Testis (tissue), 5 donors: ENCODE measurements around the gene HOXA7. TPM values are rescaled to one million over a fixed set of nuclear protein-coding genes. Genes with fewer than 3 reads are reported as not detected.

Experiments used
- DNase-seq: peaks from one replicate; pipeline ENCODE4 v3.0.0-alpha.2; 2019
- H3K27ac ChIP-seq, 2 donors: fragments of 200-600 bp; sonication (generic); one replicate each; pipeline ENCODE4 v1.5.1; 2019
- H3K27me3 ChIP-seq: fragments of 200-600 bp; sonication (generic); one replicate; pipeline ENCODE4 v1.5.1; 2019
- H3K36me3 ChIP-seq: fragments of 200-600 bp; sonication (generic); one replicate; pipeline ENCODE4 v1.5.1; 2017; ENCODE audit warnings: low read depth; ENCODE audit errors: missing control alignments
- H3K4me1 ChIP-seq: fragments of 200-600 bp; sonication (generic); one replicate; pipeline ENCODE4 v1.5.1; 2019
- H3K4me3 ChIP-seq, 2 donors: fragments of 200-600 bp; sonication (generic); one replicate each; pipeline ENCODE4 v1.5.1; 2017 to 2019
- H3K9me3 ChIP-seq: fragments of 200-600 bp; sonication (generic); one replicate; pipeline ENCODE4 v1.5.1; 2017
- POLR2A ChIP-seq: fragments of 450-650 bp; IDR thresholded peaks from one replicate; pipeline ENCODE4 v1.6.1; 2017; ENCODE audit warnings: antibody characterized with exemption, mild to moderate bottlenecking, moderate library complexity
- WGBS, 2 donors: methylation state at CpG; one replicate each; pipeline ENCODE4 v1.1.5; 2018; 5-methylcytosine and 5-hydroxymethylcytosine counted together
- intact Hi-C: fragments of 100-400 bp; cut with DNase I; formaldehyde crosslinking; loops from one replicate; pipeline ENCODE4 v1.15.1; 2023; ENCODE audit warnings: low total_unique reads
- long read RNA-seq, 2 donors: transcript quantifications; one replicate each; lab custom pipeline, GENCODE V29; 2026
- polyA plus RNA-seq: library from polyadenylated mRNA; stranded (reverse); fragments of 350-450 nt; fragmentation: Illumina TruSeq; extraction: RNeasy Lipid Tissue Mini Kit (QIAGEN cat#74804); gene quantifications from one replicate; pipeline ENCODE4 v1.2.3, GENCODE V29; 2014; ENCODE audit warnings: low read depth, low replicate concordance; ENCODE audit not compliant: insufficient read depth
- total RNA-seq, 2 donors: library from RNA; depleted of rRNA; stranded (reverse); fragments of >200 nt; gene quantifications; one replicate each; pipeline ENCODE4 v1.2.3, GENCODE V29; 2016
- TF ChIP-seq, protein P1 (sequence below), 3 experiments: fragments of 450-650 bp in 2 of 3; fragments of 200-600 bp in 1 of 3; sonication (generic) in 1 of 3; IDR thresholded peaks; one replicate each; pipeline ENCODE4 v1.5.1; 2016 to 2019; ENCODE audit warnings: antibody characterized with exemption in 3 of 3, mild to moderate bottlenecking in 2 of 3, moderate library complexity in 1 of 3

The HOXA7 gene
- 1 to 10 TPM; 3.1 to 7.8 TPM for total RNA-seq
- 13.1 TPM for polyA plus RNA-seq
- long read RNA-seq, donor 1, transcript HOXA7-201 (2 exons, 2,018 nt), result major isoform, 11 of 11 reads
- long read RNA-seq, donor 1, partial matches to known transcripts, result 0 of 11 reads
- long read RNA-seq, donor 1, other reads (novel, unspliced or antisense), result 0 of 11 reads
- long read RNA-seq, donor 2, result 0 reads

DNA sequence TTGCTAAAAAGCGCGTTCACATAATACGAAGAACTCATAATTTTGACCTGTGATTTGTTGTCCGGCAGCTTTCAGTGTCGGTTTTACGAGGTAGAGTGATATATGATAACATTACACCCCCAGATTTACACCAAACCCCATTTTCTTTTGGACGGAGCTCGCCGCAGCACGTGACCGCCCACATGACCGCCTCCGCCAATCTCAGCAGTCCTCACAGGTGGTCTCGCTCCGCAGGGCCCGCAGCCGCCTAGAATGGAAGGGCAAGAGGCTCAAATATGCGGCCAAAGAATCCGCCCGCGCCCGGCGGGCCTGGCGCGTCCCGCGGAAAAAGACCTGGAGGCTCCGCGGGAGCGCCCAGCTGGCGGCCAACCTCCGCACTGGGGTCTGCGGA lies at the start of gene HOXA7:
Gene HOXA7, minus strand, starts transcription at position 168 of the 391 bp plus-strand sequence. Its CDS starts 130 bp downstream, at position 38.
- no peak for TF ChIP-seq POLR2A
- TF ChIP-seq, protein P1, sequence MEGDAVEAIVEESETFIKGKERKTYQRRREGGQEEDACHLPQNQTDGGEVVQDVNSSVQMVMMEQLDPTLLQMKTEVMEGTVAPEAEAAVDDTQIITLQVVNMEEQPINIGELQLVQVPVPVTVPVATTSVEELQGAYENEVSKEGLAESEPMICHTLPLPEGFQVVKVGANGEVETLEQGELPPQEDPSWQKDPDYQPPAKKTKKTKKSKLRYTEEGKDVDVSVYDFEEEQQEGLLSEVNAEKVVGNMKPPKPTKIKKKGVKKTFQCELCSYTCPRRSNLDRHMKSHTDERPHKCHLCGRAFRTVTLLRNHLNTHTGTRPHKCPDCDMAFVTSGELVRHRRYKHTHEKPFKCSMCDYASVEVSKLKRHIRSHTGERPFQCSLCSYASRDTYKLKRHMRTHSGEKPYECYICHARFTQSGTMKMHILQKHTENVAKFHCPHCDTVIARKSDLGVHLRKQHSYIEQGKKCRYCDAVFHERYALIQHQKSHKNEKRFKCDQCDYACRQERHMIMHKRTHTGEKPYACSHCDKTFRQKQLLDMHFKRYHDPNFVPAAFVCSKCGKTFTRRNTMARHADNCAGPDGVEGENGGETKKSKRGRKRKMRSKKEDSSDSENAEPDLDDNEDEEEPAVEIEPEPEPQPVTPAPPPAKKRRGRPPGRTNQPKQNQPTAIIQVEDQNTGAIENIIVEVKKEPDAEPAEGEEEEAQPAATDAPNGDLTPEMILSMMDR (IDR thresholded peaks at IDR 0.05), result no peak
- no peaks in the 10 kb centered on the region for H3K36me3 ChIP-seq
- H3K27me3 ChIP-seq, result peaks cover 14% of the 10 kb centered on the region
- intact Hi-C loops, result no loop called here
- peaks cover 12% of the 10 kb centered on the region for H3K4me1 ChIP-seq
- DNase-seq, result peak; percentile 46
- H3K27ac ChIP-seq, result no peak within 1 kb of the TSS
- no peaks in the 10 kb centered on the region for H3K9me3 ChIP-seq
- WGBS, 2 donors, result 0 to 2% methylated on average over 11 to 33 of the region's 33 CpGs
- peak within 1 kb of the TSS; percentile 21 to 32 for H3K4me3 ChIP-seq

DNA sequence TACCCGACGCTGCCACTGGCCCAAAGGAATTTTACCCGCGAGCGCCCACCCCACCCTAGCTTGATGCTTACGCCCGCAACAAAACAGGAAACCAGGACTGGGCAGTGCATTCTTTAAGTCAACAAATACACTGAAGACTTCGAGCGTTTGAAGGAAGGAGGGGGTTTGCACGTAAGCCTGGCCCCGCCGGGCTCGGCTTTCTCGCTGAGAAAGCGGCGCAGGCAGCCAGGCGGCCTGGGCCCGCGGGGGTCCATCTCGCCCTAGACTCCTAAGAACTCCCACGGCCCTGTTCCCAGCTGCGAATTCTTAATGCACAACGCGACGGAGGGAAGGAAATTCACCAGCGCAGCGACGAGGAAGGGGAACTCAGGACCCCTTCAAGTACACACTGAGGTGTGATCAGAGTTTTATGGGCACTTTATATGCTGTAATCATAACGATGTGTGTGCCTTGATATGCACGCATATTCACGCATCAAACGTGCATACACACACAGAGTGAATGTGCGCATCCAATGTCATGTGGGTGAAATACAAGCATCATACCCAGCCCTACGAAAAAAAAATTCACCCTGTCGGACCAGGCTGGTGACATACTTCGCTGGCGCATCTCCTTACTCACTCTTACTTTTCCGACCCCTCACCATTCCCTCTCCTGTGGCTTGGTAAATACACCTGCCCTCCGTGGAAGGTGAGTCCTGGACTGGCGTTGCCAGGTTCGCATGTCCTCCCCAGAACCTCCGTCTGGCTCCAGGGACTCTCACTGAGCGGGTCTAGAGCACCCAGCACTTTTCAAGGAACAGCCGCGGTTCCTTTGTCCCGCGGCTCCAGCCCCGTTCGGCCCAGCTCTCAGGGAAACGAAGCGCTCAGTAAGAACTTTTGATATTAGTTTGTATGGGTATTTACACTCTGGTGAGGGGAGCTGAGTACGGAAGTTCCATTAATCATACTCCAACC lies 49.1 kb upstream of the HOXA7 start:
- H3K27ac ChIP-seq, result no peak overlapping the region
- no peak for DNase-seq

DNA sequence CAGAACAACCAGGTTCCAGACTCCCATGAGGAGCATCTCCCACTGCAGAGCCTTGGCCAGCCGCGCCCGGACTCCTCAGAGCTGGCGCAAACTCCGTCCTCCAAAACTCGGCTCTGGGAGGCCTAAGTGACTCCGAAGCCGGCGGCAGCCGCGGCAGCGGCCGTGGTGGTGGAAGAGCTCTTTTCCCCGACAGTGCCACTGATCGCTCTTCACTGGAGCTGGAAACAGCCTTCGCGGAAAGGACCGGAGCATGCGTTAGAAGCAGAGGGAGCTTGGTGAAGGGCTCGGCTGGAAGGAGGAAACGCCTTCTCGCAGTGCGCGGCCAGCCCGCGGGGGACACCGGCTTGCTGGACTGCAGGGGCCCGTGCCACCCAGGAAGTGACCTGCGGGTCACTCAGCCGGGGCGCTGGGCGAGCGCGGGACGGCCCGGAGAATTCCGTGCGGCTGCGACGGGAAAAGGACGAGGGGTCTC lies 48.4 kb upstream of the HOXA7 start:
- Histone ChIP-seq H3K4me3 (no peak overlapping the region), H3K4me1 (peaks cover 10% of the 10 kb centered on the region), H3K9me3 (no peaks in the 10 kb centered on the region), H3K27ac (no peak overlapping the region), H3K27me3 (peaks cover 5% of the 10 kb centered on the region), H3K36me3 (no peaks in the 10 kb centered on the region)
- no peak for DNase-seq
- 3 to 10% methylated on average over 17 to 41 of the region's 41 CpGs for WGBS, 2 donors
- intact Hi-C loops, result no loop called here
- TF ChIP-seq, protein P1 (IDR thresholded peaks at IDR 0.05), result no peak
- TF ChIP-seq POLR2A, result no peak

More for the DNA sequence above, 49.1 kb upstream of the HOXA7 start:
- Histone ChIP-seq H3K4me3 (no peak overlapping the region), H3K4me1 (peaks cover 14% of the 10 kb centered on the region), H3K36me3 (no peaks in the 10 kb centered on the region), H3K27me3 (peaks cover 5% of the 10 kb centered on the region), H3K9me3 (no peaks in the 10 kb centered on the region)
- 11 to 18% methylated on average over 32 to 52 of the region's 52 CpGs for WGBS, 2 donors
- intact Hi-C loops, result no loop called here
- TF ChIP-seq, protein P1 (IDR thresholded peaks at IDR 0.05), result no peak
- no peak for TF ChIP-seq POLR2A

DNA sequence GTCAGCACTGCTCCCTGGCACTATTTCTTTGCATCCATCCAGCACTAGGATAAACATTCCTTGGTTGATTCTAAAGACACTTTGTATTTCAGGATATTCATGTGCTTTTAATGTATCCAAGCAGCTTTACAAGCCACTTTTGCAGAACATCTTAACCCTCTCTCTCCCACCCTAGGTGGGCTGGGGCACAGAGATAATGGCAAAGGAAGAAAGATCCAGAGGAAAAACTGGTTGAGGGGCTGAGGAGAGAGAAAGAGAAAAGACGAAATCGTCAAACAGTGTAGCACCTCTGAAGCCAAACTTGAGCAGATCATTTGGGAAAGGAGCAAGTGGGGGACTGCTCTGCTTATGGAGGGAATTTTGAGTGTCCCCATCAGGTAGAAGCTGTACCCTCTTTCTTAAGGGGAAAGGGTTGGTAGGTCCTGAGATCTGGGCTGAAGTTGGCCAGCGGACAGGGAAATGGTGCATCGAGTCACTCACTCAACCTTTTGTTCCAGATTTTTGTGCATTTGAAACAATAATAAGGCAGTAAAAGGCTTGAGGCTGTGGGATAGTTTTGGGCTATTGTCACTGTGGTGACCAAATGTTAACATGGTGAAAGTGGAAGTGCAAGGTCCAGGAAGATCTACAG lies 47.6 kb upstream of the HOXA7 start:
- no peak overlapping the region for H3K4me3 ChIP-seq
- H3K27ac ChIP-seq, result no peak overlapping the region
- no peaks in the 10 kb centered on the region for H3K36me3 ChIP-seq
- no peaks in the 10 kb centered on the region for H3K9me3 ChIP-seq
- peaks cover 10% of the 10 kb centered on the region for H3K4me1 ChIP-seq
- intact Hi-C loops, result no loop called here
- peaks cover 5% of the 10 kb centered on the region for H3K27me3 ChIP-seq
- whole genome bisulfite sequencing, 2 donors, result 31 to 41% methylated on average over 4 of the region's 4 CpGs
- TF ChIP-seq, protein P1 (IDR thresholded peaks at IDR 0.05), result no peak
- no peak for TF ChIP-seq POLR2A
- DNase-seq, result no peak
